PC-9 (cell line): ENCODE measurements around the gene KIAA0513.

Source experiments
- CTCF ChIP-seq: fragments of 200-600 bp; sonication (generic); conservative IDR thresholded peaks from 2 replicates; pipeline ENCODE4 v1.6.1; 2017; ENCODE audit warnings: mixed run types, antibody characterized with exemption, mild to moderate bottlenecking, moderate library complexity
- EZH2 ChIP-seq: fragments of 200-600 bp; sonication (generic); IDR thresholded peaks from 2 replicates; pipeline ENCODE4 v1.8.0; 2017; ENCODE audit warnings: antibody characterized with exemption, low read depth

GRCh38 chr16:84986102-84986501, 41.5 kb upstream of the KIAA0513 start:
- TF ChIP-seq CTCF: no peak
- TF ChIP-seq EZH2: no peak
